HG03097 (cell line): ENCODE data around the gene CREB5.

ENCODE experiments used
- ATAC-seq: cut with Tn5 transposase; IDR thresholded peaks from one replicate; pipeline ENCODE4 v1.9.1; 2021; ENCODE audit not compliant: unreplicated experiment, low FRiP score

Gene CREB5

DNA sequence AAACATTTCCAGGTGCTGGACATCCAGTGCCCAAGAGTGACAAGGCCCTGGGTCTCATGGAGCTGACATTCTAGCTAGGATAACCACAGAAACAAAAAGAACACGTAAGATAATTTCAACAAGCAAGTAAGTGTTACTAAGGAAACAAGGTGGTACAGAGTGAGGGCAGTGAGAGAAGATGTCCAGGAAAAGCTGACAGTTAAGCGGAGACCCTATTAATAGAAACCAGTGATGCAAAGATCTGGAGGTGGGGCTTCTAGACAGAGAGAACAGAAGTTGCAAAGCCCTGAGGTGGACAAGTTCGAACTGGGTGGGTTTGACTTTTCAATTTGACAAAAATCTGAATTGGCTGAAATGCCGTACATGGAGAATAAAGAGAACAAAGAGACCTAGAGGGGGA, 449.5 kb downstream of the CREB5 start:
- no peak for ATAC-seq

DNA sequence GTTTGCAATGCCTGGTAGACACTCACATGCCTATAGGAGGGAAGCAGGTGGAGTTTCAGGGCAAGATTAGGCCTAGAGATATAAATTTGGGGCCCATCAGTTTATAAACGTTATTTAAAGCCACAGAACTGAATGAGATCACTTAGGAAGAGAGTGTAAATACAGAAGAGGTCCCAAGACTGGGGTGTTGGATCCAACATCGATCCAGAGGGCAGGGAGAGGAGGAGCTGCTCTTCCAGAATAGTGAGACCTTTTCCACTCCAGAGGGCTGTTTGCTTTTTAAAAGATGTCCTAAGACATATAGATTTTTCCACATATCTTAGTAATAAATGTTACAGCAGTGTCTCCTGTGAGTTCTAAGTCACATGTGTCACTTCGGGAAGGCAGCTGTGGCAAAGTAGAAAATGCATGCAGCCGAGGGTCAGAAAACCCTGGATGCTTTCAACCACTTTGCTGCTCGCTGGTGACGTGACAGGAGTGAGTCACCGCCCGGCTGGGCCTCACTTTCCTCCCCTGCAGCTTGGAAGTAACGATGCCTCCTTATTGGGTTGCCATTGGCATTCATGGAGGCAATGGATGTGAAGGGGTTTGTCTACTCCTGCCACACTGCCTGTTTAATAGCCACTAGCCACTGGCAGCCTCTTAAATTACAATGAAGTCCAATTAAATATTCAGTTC, 450.4 kb downstream of the CREB5 start:
- no peak for ATAC-seq

DNA sequence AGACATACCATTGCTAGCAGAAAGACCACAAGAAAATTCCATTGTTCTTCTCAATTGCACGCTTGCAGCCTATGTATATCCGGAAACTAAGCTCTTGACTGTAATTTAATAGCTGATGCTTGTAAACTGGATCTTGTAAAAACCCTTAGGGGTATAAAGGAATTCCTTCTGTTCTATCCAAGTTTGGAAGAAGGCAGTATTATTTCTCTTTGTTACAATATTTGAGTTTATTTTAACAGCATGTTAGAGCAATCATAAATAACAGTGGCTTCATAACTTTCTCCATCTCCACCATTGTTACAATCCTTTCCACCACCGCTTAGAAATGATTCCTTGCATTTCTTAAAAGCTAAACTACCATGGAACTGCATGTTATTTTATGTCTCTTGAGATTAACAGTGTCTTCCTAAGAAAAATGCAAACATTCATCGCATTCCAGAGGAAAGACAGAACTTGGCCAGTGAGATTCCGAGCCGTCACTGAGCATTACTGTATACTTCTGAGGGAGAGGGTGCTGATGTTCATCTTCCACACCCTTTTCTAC, 453.4 kb downstream of the CREB5 start:
- no peak for ATAC-seq

DNA sequence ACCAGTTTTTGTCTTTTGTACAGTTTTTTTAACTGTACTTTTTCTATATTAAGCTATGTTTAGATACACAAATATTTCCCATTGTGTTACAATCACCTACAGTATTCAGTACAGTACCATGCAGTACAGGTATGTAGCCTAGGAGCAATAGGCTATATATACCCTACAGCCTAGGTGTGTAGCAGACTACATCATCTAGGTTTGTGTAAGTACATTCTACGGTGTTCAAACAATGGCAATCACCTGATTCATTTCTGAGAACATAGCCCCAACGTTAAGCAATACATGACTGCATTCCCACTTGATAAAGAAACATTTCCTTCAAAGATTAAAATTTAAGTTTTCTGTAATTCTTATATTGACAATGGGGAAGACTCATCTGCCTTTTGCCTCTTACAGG, 456.4 kb downstream of the CREB5 start:
- ATAC-seq = no peak

DNA sequence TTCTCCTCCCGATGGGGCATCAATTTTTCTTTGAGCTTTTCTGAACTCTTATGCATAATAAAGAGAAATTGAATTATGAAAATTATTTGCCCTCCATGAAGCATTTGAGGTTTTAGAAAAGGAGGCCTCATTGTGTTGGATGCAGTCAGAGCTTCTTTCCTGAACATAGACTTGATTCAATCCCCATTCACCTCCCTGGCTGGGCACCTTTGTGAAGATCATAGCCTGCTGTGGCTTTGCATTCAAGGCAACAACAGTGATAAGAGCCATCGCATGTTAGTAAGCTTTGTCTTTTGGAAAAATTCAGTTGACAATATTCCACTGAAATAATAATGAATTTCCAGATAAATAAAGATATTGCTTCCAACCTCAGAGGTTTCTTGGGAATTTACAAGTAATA, 458.8 kb downstream of the CREB5 start:
- no peak for ATAC-seq

DNA sequence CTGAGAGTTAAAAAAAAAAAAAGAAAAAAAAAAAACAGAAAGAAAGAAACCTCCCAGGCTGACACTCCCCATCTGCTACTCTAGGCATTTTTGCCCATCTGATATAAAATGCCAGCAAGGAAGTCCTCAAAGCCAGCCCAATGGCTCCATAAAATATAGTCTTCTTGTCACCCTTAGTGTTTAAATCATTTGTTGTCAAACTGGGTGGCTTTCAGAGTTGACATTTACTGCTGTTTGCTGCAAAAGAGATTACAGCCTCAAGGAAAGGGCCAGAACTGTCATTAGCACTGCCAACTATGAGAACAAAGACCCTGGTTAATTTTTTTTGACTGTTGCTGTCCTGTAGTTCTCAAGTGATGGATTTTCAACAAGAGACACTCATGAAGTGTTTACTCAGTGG, 459.3 kb downstream of the CREB5 start:
- ATAC-seq = no peak

DNA sequence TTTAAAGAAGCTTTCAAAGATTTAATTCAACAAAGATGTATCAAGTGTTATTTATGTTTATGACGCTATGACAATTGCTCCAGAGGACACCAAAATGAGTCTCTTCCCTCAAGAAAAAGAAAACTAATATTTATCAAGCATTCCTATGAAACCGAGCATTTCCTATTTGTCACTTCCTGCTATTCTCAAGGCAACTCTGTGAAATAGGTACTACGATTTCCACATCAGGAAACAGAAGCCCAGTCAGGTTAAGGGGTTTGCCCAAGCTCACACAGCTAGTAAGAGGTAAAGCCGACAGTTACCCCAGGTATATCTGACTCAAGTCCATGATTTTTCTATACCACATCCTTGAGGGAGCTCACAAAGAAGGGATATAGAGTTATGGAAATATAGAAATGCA, 459.9 kb downstream of the CREB5 start:
- no peak for ATAC-seq

DNA sequence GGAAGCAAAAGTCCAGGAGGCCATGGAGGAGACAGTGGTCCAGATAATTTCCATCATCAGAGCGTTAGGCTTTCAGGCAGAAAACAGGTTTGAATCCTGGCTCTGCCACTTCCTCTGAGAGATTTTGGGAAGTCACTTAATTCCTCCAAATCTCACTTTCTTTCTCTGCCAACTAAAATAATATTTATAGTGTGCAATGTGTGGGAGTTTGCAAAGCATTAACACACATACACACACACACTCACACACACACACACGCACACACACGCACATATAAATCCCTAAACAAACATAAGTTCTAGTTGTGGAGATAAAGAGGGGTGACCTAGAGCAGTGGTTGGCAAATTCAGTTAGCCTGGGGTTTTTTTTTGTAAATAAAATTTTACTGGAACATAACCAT, 461.0 kb downstream of the CREB5 start:
- no peak for ATAC-seq

DNA sequence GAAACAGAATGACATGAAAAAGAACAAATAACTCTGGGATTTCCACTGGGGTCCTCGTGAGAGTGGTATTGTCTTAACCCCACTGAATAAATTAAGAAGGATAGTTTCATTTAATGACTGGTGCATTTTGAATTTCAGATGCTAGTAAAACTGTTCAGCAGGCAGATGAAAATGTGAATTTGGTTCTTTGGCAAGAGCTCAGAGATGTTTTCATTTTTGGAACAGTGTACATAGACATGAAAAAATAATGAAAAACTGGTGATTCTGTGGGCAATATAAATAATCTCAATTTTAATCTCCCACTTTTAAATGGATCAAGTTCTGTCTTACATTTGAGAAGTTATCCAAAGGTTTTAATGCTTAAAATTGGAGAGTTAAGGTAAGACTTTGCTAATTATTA, 461.7 kb downstream of the CREB5 start:
- ATAC-seq = no peak
